ENCODE results near the gene TFAP2E. TPM values are rescaled to one million over a fixed set of nuclear protein-coding genes. Genes with fewer than 3 reads are reported as not detected.

Gene TFAP2E
- total RNA-seq, 3 donors from 2014 or later, result 0.27 to 0.79 (median 0.67) TPM

DNA sequence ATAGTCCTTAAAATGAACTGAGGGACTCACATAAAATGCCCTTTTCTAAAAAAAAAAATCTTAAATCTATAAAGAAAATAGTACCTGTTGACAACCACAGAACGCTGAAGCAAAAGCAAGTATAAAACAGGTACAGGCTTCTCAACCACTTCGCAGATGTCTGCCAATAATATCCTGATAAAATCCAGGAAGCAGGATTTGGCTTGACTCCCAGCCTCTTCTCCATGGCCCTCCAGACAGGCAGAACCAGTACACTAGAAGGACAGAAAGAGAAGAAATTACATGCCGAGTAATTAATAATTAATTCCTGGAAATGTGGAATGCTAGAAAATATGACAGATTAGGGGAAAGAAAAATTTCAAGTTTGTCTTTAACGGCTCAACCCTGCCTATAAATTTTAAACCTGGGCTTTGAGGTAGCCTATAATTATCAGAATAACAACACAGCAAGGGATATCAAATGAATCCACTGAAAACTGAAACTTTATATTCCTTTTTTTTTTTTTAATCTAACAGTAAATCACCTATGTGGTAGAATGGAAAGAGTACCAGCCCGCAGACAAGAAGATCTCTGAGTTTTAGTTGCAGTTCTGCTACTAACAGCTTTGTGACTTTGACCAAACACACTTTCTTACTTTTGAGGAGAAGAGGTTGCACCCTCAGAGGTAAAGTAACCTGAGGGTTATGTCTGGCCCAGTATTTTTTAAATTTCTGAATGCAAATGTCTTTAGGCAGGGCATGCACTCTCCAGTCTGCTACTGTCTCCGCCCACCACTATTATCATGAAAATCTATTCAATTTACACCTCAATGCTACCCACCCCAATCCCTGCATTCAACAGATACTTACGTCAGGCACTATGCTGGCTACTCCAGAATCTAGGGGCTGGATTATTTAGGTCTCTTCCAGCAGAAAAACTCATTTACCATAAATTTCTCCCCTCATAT, 18.6 kb upstream of the TFAP2E start:
- no peak for TF ChIP-seq CTCF (IDR thresholded peaks at IDR 0.05)
- Histone ChIP-seq H3K4me1 (ENCODE audit: low read depth) (peaks cover 25% of the 10 kb centered on the region), H3K9me3 (no peaks in the 10 kb centered on the region), H3K36me3 (ENCODE audit: low read depth) (peaks cover 7% of the 10 kb centered on the region), H3K4me3 (no peak overlapping the region)
- DNase-seq (peak in 1 of 3 donors; percentile 45), ATAC-seq (no peak)
- intact Hi-C loops (cut with DNase I, micrococcal nuclease), result no loop called here

- Histone ChIP-seq H3K4me1 (ENCODE audit: low read depth) (peaks cover 25% of the 10 kb centered on the region), H3K4me3 (no peak overlapping the region), H3K9me3 (no peaks in the 10 kb centered on the region), H3K36me3 (ENCODE audit: low read depth) (peaks cover 7% of the 10 kb centered on the region)
- TF ChIP-seq CTCF (IDR thresholded peaks at IDR 0.05), result no peak
- no peak for ATAC-seq
- no peak for DNase-seq
- intact Hi-C loops (cut with DNase I, micrococcal nuclease), result no loop called here
Observed at GRCh38 chr1:35555212-35555584, 17.9 kb upstream of the TFAP2E start.

GRCh38 chr1:35555601-35556477, 17.3 kb upstream of the TFAP2E start:
- peaks cover 25% of the 10 kb centered on the region for H3K4me1 ChIP-seq (ENCODE audit: low read depth)
- no peaks in the 10 kb centered on the region for H3K9me3 ChIP-seq
- intact Hi-C loops (cut with DNase I, micrococcal nuclease), result no loop called here
- peaks cover 7% of the 10 kb centered on the region for H3K36me3 ChIP-seq (ENCODE audit: low read depth)
- no peak for TF ChIP-seq CTCF (IDR thresholded peaks at IDR 0.05)
- DNase-seq, result no peak
- peak; percentile 40 for ATAC-seq
- no peak overlapping the region for H3K4me3 ChIP-seq

GRCh38 chr1:35556484-35557117, 16.5 kb upstream of the TFAP2E start:
- ATAC-seq (no peak), DNase-seq (no peak)
- peaks cover 7% of the 10 kb centered on the region for H3K36me3 ChIP-seq (ENCODE audit: low read depth)
- no peaks in the 10 kb centered on the region for H3K9me3 ChIP-seq
- intact Hi-C loops (cut with DNase I, micrococcal nuclease), result no loop called here
- TF ChIP-seq CTCF (IDR thresholded peaks at IDR 0.05), result no peak
- H3K4me3 ChIP-seq, result peak overlapping the region; percentile 93
- H3K4me1 ChIP-seq (ENCODE audit: low read depth), result peaks cover 25% of the 10 kb centered on the region

- peaks cover 25% of the 10 kb centered on the region for H3K4me1 ChIP-seq (ENCODE audit: low read depth)
- H3K36me3 ChIP-seq (ENCODE audit: low read depth), result peaks cover 6% of the 10 kb centered on the region
- peak within 1 kb of the TSS; percentile 93 for H3K4me3 ChIP-seq
- intact Hi-C loops (cut with DNase I, micrococcal nuclease), result no loop called here
- no peak for TF ChIP-seq CTCF (IDR thresholded peaks at IDR 0.05)
- H3K9me3 ChIP-seq, result no peaks in the 10 kb centered on the region
- peak; percentile 91 to 94 (median 92) for DNase-seq
- ATAC-seq, result peak; percentile 91
Observed at GRCh38 chr1:35557118-35557610, 15.9 kb upstream of the TFAP2E start, which contains the start of gene KIAA0319L. Gene KIAA0319L (minus strand): TSS chr1:35557403. CDS start chr1:35554491, 2,912 bp downstream.

All from mucosa of descending colon (tissue), 3 donors.